IPS DF 4.7 (cell line): ENCODE data around the gene SCG2.
"Not testable (repeated sequence)": the region's sequence is repeated elsewhere in the genome, so short reads cannot be mapped to it uniquely, and the experiment has no call there.

Experiments used
- DNase-seq: peaks from one replicate; pipeline ENCODE4 v3.0.0-alpha.2; 2013; ENCODE audit warnings: low spot score; ENCODE audit errors: extremely low read depth

The SCG2 gene

DNA sequence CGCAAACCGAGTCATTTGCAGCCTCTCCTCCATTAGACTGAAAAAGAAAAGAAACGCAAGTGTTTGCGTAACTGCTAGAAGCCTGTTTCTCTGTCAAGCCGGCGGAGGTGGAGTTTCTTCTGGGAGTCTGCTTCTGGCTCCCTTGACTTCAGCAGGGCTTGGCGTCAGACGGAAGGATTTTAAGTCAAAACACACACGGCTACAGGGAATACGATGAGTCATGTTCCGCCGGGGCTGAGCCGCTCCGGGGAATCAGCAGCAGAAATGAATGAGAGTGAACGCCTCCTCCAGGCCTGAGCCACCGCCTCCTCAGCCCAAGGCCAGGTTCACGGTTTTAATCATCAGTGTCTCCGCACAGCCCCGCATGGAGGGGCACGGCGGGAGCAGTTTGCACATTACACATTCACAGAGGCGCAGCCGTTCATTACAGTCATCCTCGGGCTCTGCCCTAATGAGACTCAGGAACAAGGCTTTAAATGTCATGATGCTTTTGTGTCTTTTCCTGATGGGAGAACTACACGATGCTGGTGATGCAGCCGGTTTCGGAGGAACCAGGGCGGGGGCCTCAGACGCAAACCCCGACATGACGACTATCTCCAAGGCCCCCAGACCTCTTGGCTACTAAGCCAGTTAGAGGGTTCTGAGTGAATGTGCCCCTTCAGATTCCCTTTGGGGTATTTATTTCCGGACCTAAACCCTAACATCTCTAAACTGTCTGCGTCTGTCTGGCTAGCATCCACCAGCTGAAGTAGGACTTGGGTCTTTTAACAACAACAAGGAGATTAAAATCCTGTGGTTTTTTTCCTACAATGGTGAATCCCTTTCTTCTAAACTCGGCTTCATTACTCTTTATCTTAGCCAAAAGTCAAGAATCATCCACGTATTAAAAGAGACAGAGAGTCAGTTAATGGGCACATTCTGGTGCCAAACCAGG, 11.1 kb upstream of the SCG2 start:
- no peak for DNase-seq

DNA sequence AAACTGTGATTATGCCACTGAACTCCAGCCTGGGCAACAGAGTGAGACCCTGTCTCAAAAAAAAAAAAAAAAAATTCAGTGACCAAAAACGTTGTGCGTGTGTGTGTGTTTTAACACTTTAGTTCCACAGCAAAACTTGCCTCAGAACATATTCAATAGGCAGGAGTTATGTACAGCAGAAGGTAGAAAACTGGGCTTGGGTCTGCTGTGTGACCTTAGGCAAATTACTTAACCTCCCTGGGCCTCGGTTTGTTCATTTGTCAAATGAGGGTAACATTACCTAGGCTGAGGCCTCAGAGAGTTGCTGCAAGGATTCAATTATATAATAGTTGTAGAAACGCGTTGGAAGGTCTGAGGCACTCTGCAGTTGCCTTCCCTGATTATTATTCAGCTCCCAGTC, 10.3 kb upstream of the SCG2 start:
- DNase-seq, result no peak

DNA sequence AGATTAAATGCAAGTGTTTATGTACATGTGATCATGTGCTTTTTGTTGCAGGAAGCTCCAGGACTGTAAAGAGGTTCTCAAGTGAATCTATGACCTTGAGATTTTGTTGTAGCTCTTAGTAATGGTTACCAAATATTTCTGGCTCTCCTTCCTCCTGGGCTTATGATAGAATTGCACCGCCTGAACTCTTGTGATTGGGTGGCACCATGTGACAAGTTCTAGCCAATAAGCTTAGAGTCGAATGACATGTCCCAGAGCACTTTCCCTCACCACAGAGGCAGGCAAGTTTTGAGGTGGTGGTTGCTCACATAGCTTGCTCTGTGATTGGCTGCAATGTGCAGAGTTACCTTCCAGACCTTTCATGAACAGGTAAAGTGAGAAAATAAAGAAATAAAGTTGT, 8.9 kb upstream of the SCG2 start:
- no peak for DNase-seq

DNA sequence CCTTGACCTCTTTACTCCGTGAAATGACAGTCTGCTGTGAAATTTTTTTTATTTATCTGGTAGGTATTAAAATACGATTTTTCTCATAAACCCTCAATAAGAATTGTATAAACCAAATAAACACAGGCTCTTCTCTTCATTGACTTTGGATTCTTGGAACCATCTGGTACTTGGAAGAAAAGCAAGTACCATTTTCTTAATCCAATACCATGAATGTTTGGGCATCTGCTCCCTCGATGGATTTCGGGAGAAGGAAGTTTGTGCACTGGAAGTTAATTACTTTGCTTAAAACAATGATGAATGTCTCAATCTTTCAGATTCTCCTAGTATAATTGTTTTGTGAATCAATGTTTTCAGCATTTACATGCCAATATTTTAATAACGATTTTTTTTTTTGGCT, 5.3 kb upstream of the SCG2 start:
- no peak for DNase-seq

DNA sequence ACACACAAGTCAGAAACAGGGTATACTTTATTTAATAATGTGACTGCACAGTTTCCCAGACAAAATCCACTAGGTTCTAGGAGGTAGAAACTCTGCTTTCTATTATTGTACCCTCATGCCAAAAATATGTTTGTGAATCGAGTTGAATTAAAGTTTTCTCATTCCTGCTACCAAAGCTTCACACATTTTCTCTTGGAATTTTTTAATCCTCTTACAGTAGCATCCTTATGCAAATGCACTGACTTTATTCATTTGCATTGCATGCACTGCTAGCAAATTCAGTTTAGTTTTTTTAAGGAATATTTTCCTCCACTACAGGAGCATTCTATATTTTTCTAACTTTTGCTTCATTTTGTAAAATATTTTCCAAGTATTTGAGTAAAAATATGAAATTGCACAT, 4.8 kb upstream of the SCG2 start:
- no peak for DNase-seq

DNA sequence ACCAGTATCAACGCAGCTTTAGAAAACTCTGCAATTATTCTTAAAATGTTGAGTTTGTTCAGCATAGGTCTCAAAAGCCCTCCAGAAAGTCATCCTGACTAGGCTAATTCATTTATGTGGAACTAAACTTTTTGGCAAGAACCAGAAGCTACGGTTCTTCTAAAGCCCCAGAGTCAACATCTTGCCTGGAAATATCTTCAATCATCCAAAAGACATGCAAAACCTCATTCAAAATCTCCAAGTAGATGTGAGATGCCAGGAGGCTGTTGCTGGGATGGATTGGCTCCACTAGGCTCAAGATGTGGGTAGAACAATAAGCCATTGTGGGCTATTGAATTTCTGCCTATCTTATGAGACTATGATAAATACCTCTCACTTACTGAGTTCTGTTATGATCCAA, 2.1 kb upstream of the SCG2 start:
- DNase-seq, result no peak

DNA sequence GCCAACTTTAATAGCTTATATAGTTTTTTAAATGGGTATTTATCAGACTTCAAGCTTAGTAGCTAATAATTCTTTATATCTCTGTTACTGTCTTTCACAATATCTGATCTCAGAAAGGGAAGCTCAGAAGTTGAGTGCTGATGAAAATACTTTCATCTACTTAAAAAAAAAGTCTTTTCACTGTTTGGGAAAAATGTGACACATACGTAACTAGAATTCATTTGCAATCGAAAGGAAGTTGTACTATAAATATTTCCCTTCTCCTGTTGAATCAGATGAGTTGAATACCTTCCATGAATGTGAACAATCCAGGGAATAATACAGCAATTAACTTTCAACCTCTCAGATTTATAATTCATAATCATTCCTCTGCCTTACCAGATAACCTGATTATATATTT, 811 bp upstream of the SCG2 start:
- no peak for DNase-seq

DNA sequence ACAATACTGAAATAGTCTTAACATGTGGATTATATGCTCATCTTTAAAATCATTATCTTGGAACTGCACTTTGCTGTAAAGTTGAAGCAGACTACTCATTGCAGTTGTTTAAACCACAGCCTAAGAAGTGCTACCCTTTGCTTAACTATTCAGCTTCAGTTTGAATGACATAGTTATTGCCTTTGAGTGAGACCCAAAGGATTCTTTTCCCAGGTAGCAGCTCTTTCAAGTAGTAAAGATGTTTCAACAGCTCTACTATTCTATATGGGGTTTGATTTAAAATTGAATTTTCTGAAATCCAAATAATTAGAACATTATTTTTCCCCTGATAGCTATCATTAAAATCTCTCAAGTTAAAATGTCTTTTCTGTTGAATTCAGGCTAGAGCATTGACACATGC, 1.1 kb downstream of the SCG2 start:
- no peak for DNase-seq

DNA sequence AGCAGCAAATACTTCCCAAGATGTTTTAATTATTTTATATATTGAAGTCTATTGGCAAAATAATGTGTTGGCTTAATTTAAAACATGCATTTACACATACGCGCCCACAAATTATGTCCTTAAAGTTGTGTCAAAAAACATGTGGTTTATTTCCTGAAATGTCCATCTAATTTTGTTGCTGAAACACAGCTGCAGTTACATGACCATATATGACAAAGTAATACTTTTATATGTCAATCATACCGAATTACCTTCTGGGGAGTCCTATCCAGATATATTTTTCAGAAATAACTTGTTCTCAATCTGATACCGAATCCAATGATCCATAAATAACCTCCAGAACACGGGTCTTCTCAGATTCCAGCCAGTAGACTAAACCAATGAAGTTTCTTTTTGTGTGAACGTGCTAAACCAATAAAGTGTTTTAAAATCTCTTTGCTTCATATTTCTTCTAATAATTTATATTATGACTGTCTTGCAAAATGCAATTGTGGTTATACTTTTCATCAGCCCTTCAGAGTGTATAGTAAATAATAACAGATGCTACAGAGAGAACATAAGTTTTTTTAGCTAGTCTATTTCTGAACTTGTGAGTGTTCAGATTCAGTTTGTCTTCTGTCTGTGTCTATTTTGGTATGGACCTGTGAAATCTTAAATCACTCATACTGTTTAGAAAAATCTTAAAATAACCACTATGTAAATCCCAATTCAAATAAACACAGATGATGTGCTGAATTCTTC, 2.4 kb downstream of the SCG2 start:
- no peak for DNase-seq

DNA sequence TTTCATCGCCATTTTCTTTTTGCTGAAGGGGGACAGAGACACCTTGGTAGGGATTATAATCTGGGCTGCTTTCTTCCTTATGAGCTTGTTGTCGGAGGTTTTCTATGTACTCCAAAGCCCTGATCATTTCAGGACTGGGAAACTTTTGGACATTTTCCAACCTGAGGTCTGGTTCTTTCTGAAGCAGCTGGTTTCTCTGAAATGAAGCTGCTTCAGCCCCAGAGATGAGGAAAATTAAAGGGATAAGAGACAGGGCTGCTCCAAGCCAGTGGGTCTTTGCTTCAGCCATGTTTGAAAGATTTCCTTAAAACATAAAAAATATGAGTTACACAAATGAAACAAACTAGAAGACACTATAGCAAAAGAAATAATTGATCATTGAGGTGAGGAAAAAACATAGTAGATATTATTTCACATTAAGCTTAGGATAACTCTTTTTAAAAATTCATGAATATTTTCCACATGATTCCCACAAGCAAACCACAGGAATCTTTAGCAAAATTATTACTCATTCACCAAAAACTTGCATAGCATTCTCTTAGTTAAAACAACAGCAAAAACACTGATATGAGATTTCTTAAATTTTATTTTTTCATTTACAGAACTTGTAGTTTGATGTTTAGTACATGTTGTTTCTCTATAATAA, 3.0 kb downstream of the SCG2 start:
- no peak for DNase-seq

DNA sequence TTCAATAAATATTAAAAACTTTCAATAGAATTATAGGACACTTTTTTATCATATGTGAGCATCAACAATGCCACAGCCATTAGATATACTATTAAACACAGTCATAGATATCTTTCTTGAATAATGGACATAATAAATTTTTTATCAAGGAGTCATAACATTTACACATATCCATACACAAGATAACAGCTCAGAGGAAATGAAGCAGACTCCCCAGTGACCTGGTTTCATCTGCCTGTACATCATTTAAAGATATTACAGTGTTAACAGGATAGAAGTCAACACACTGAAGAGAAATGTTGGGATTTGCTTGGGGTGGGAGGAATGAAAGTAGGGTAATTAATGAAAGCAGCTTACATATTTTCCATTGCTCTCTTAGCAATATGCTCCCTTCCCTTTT, 5.1 kb downstream of the SCG2 start:
- no peak for DNase-seq

DNA sequence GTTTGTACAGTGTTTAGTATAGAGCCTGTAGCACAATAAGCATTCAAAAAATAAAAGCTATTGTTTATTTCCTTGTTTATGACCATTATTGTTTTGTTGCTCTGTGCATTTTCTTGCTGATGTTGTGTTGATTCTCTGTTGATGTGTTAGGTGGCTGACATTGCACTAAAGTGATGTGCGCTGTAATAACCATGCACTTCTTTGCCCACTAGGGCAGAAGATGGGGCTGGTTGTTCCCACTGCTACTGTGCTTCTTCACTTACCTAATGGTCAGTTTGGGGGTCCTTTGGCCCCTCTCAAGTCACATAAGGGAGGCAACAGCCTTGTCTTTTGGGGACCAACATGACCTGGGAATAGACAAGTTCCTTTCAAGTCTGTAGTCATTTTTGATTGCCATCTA, 6.0 kb downstream of the SCG2 start:
- no peak for DNase-seq

DNA sequence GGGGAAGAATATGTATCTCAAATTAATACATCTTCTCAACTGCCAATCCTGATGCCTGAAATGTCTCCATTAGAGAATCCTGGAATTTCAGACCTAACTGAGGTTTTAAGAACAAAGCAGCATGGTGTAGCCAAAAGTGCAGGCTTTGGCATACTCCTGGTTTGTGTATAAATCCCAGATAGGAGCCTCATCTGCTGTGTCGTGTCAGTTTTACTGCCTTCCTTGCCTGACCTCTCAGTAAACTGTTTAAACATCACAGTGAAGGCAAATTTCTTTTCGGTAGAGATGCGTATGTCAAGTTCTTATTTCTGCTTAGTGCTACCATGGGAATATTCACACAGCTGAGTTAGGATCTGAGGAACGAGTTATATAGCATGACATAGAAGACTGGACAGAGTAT, 7.3 kb downstream of the SCG2 start:
- no peak for DNase-seq

DNA sequence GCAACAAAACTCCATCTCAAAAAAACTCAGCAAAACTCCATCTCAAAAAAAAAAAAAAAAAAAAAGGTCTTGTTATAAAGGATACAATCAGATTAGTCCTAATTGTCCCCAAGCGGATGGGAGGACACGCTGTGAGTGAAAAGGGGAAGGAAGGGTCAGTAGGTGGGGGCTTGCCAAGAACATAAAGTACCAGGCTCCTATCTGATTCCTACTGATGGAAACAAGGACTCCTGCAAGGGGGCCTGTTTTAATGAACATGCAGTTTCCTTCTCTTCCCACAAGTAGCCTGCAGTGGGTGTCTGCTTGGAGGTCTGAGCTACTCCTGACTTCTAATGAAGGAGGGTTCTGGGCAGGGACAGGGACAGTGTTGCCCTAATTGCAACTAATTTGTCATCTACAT, 7.9 kb downstream of the SCG2 start:
- DNase-seq, result no peak

DNA sequence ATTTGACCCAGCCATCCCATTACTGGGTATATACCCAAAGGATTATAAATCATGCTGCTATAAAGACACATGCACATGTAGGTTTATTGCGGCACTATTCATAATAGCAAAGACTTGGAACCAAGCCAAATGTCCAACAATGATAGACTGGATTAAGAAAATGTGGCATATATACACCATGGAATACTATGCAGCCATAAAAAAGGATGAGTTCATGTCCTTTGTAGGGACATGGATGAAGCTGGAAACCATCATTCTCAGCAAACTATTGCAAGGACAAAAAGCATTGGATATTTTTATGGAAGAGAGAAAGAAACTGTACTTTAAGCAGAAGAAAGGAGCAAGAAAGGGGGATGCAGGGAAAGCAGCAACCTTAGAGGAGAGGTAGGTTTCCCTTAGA, 9.5 kb downstream of the SCG2 start:
- not testable (repeated sequence) for DNase-seq

DNA sequence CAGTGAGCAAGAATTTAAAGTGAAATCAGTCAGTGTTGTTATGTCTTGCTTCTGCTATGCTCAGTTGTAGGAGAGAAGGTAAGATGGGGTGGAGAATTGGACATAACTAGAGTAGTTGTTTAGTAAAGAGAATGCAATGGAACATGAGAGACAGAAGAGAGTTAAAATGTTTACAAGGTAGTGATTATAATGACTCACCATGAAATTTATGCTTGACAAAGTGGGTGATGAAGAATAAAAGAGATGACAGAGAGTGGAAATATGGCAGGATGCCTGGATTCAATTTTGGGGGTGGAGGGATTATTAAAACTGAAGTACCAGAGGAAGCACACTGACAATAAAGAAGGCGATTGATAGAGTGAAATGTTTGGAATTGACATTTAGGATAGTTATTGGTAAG, 10.6 kb downstream of the SCG2 start:
- DNase-seq, result no peak

DNA sequence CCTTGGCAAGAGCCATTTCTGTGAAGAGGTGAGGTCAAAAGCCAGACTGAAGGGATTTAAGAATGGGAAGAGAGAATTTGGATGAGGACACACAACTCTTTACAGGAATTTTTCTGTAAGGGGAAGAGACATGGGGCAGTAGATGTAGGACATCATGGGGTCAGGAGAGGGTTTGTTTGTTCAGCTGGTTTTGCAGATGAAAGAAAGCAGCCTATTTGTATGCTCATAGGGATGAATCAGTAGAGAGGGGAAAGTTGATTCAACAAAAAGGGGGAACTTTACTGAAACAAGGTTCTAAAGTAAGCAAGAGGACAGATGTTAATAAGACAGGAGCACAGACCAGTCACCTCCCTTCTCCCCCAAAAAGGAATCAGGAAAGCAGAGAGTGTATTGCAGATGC, 11.2 kb downstream of the SCG2 start:
- DNase-seq, result no peak

DNA sequence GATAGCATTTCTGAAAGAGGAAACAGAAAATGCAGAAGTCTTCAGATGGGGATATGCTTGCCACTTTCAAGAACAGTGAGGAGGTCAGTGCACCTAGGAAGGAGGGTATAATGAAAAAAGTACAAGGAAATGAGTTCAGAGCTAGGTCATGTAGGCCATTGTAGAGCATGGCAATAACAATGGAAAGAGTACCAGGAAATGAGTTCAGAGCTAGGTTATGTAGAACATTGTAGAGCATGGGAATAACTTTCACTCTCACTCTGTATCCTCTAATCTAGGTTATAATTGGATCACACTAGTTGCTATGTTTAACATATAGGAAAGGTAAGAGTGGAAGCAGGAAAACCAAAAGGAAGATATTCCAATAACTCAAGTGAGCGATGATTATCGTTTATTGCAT, 12.3 kb downstream of the SCG2 start:
- DNase-seq, result no peak

DNA sequence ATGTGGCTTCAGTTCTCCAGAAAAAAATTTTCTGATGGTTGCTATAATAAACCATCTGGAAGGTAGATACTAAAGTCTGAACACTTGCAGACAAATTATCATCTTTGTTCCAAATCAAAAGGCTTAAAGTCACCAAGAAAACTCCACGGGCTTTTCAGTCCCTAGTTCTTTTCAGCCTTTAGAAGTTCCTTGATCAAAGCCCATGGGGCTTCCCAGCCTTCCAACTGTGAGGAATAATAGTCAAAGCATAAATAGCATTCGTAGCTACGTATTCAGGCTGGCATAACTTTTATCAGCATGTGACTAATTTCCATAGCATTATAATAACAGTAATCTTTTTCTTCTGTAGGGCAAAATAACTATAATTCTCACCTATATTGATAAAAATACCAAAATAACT, 13.9 kb downstream of the SCG2 start:
- no peak for DNase-seq

DNA sequence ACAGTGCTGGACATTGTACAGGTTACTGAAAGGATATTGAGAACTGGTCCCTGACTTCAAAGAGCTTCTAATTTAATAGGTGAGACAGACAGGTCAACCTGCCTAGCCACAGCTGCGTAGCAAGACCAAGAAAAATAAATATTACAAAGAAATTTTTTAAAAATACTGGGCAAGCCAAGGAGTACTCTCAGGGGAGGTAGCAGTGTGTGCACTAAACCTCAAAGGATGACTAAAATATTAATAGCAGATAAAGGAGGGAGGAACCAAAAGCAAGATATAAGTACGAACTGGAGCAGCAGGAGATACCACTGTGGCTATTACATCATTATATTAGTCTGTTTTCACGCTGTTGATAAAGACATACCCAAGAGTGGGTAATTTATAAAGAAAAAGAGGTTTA, 14.9 kb downstream of the SCG2 start:
- no peak for DNase-seq

DNA sequence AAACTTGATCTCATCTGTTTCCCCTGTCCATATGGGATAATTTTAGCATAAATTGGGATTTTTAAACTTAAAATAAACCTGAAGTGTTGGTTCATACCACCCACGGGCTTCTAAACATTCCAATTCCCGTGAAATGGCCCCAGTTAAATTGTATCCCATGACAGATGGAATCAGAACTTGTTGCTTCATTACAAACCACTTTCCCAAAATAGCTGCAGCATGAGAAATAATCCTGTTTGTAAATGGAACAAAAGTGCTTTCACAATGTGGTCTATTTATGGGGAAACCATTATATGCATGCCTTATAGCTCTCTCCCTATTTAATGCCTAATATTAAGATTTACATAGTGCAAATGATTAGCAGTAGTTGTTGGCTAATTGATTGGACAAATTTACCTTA, 15.9 kb downstream of the SCG2 start:
- no peak for DNase-seq

DNA sequence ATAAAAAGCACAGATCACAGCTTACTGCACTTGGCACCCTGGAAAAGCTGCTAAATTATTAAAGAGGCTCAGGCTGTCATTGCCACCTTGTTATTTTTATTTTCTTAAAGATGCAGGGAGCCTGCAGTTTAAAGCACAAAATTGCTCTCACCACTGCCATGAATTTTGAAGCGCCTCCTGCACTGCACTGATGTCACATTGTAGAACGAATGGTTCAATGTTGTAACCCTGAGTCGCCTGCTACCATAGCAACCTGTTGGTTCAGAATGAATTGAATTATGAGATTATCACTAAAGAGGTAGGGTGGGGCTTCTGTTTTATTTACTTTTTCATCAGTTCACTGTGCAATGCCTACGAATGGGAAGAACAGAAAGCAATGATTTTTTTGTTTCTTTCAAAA, 16.5 kb downstream of the SCG2 start:
- DNase-seq, result no peak
